RWPE1 (cell line): ENCODE data around the gene PAMR1.

ENCODE experiments used
- CTCF ChIA-PET: fragments of 350-600 bp; sonication (Branson Sonifier 250); formaldehyde crosslinking; extraction: SDS; loops from one replicate; lab custom pipeline; 2021; lab: Yijun Ruan, JAX
- POLR2A ChIA-PET: fragments of 400-600 bp; formaldehyde crosslinking; extraction: SDS; loops from one replicate; lab custom pipeline; 2020; ENCODE audit warnings: antibody characterized with exemption; ENCODE audit not compliant: low non-redundant PET; lab: Yijun Ruan, JAX
- DNase-seq: peaks from one replicate; pipeline ENCODE4 v3.0.0; 2012; ENCODE audit warnings: low spot score
- H3K27ac ChIP-seq: fragments of 450-650 bp; 2 replicates; pipeline ENCODE4 v1.5.1; 2017
- CTCF ChIP-seq: fragments of 450-650 bp; conservative IDR thresholded peaks from 2 replicates; pipeline ENCODE4 v1.5.1; 2017; ENCODE audit warnings: low read depth, mild to moderate bottlenecking

Gene PAMR1

GRCh38 chr11:35463331-35463751, 62.1 kb downstream of the PAMR1 start:
- DNase-seq: no peak
- TF ChIP-seq CTCF: no peak
- CTCF ChIA-PET: interaction anchor here (0.7 kb wide), 1 partner anchor 802 kb away, joined by 4 read pairs; no protein-coding TSS in a partner anchor
- POLR2A ChIA-PET: no interaction called here
- no peak overlapping the region for H3K27ac ChIP-seq

GRCh38 chr11:35461917-35462538, 63.4 kb downstream of the PAMR1 start:
- DNase-seq: no peak
- CTCF ChIA-PET: no interaction called here
- no peak for TF ChIP-seq CTCF
- POLR2A ChIA-PET: no interaction called here
- no peak overlapping the region for H3K27ac ChIP-seq

- CTCF ChIA-PET: interaction anchor here (0.8 kb wide), 1 partner anchor 18 kb away, joined by 7 read pairs; no protein-coding TSS in a partner anchor
- POLR2A ChIA-PET: no interaction called here
- TF ChIP-seq CTCF: no peak
- no peak overlapping the region for H3K27ac ChIP-seq
- DNase-seq: no peak
Observed at GRCh38 chr11:35459489-35459888, 65.9 kb downstream of the PAMR1 start.

GRCh38 chr11:35458846-35459245, 66.6 kb downstream of the PAMR1 start:
- H3K27ac ChIP-seq: no peak overlapping the region
- POLR2A ChIA-PET: no interaction called here
- DNase-seq: no peak
- no peak for TF ChIP-seq CTCF
- CTCF ChIA-PET: interaction anchor here (0.9 kb wide), 1 partner anchor 67 kb away, joined by 3 read pairs; no protein-coding TSS in a partner anchor

- no peak overlapping the region for H3K27ac ChIP-seq
- ChIA-PET POLR2A (no interaction called here), CTCF (interaction anchor here (0.5 kb wide), 1 partner anchor 604 kb away, joined by 3 read pairs; no protein-coding TSS in a partner anchor)
- no peak for TF ChIP-seq CTCF
- DNase-seq: no peak
Observed at GRCh38 chr11:35454362-35454761, 71.1 kb downstream of the PAMR1 start.

GRCh38 chr11:35436581-35437250, 88.7 kb downstream of the PAMR1 start:
- no peak for DNase-seq
- POLR2A ChIA-PET: no interaction called here
- H3K27ac ChIP-seq: no peak overlapping the region
- TF ChIP-seq CTCF: no peak
- CTCF ChIA-PET: no interaction called here
